Hepatocyte (in vitro differentiated cells): Measurements from ENCODE around the gene ERC2. TPM values are rescaled to one million over a fixed set of nuclear protein-coding genes. Genes with fewer than 3 reads are reported as not detected.

Experiments
- DNase-seq: peaks from one replicate; pipeline ENCODE4 v3.0.0-alpha.2; 2016; ENCODE audit warnings: low spot score
- H2AFZ ChIP-seq: fragments of 200-600 bp; sonication (generic); 2 replicates; pipeline ENCODE4 v1.6.0; 2016; ENCODE audit warnings: antibody characterized with exemption, mild to moderate bottlenecking
- H3K27ac ChIP-seq: fragments of 200-600 bp; sonication (generic); 2 replicates; pipeline ENCODE4 v1.5.1; 2016; ENCODE audit warnings: mild to moderate bottlenecking
- H3K27me3 ChIP-seq: fragments of 200-600 bp; sonication (generic); 2 replicates; pipeline ENCODE4 v1.6.1; 2016
- H3K36me3 ChIP-seq: fragments of 200-600 bp; sonication (generic); replicated peaks from 2 replicates; pipeline ENCODE4 v1.5.1; 2016; ENCODE audit warnings: low read depth; ENCODE audit not compliant: insufficient read depth
- H3K4me1 ChIP-seq: fragments of 200-600 bp; sonication (generic); 2 replicates; pipeline ENCODE4 v1.5.1; 2016; ENCODE audit warnings: mild to moderate bottlenecking, moderate library complexity; ENCODE audit not compliant: insufficient read depth
- H3K4me2 ChIP-seq: fragments of 200-600 bp; sonication (generic); 2 replicates; pipeline ENCODE4 v1.6.0; 2016
- H3K4me3 ChIP-seq: fragments of 200-600 bp; sonication (generic); 2 replicates; pipeline ENCODE4 v1.5.1; 2016; ENCODE audit warnings: mild to moderate bottlenecking
- H3K79me2 ChIP-seq: fragments of 200-600 bp; sonication (generic); 2 replicates; pipeline ENCODE4 v1.6.0; 2017; ENCODE audit warnings: mild to moderate bottlenecking
- H3K9me2 ChIP-seq: fragments of 200-600 bp; sonication (generic); replicated peaks from 2 replicates; pipeline ENCODE4 v1.6.0; 2017; ENCODE audit warnings: mild to moderate bottlenecking; ENCODE audit not compliant: insufficient read depth
- H3K9me3 ChIP-seq: fragments of 200-600 bp; sonication (generic); 2 replicates; pipeline ENCODE4 v1.5.1; 2016; ENCODE audit warnings: low read depth, mild to moderate bottlenecking
- H4K20me1 ChIP-seq: fragments of 200-600 bp; sonication (generic); 2 replicates; pipeline ENCODE4 v1.6.0; 2016; ENCODE audit warnings: mild to moderate bottlenecking; ENCODE audit not compliant: insufficient read depth, poor library complexity, severe bottlenecking
- CTCF ChIP-seq: fragments of 200-600 bp; sonication (generic); IDR thresholded peaks from 2 replicates; pipeline ENCODE4 v1.5.1; 2016; ENCODE audit warnings: antibody characterized with exemption, mild to moderate bottlenecking; ENCODE audit not compliant: poor library complexity
- EZH2 ChIP-seq: fragments of 200-600 bp; sonication (generic); IDR thresholded peaks from 2 replicates; pipeline ENCODE4 v1.6.1; 2016; ENCODE audit warnings: antibody characterized with exemption, mild to moderate bottlenecking, borderline replicate concordance
- EZH2phosphoT487 ChIP-seq: fragments of 200-600 bp; sonication (generic); IDR thresholded peaks from one replicate; pipeline ENCODE4 v1.6.1; 2018; ENCODE audit warnings: antibody characterized with exemption, mild to moderate bottlenecking, low read depth, moderate library complexity; ENCODE audit not compliant: unreplicated experiment, severe bottlenecking
- WGBS: methylation state at CpG from one replicate; pipeline ENCODE4 v1.1.6; 2016; ENCODE audit warnings: low lambda C conversion rate; ENCODE audit errors: missing lambda C conversion rate; 5-methylcytosine and 5-hydroxymethylcytosine counted together
- polyA plus RNA-seq: library from polyadenylated mRNA; unstranded; fragments of >200 nt; fragmentation: Nextera tagmentation; extraction: Ambion mirVana; gene quantifications from 2 replicates; pipeline ENCODE4 v1.2.1, GENCODE V29; 2016
- total RNA-seq: library from RNA; depleted of rRNA; stranded (reverse); fragments of >200 nt; gene quantifications from 2 replicates; pipeline ENCODE4 v1.2.3, GENCODE V29; 2014

Gene ERC2
- total and polyA plus RNA-seq, 2 experiments from 2014 or later, result 1.2 to 5.3 TPM

GRCh38 chr3:56295161-56295560 lies 173.1 kb downstream of the ERC2 start:
- H3K79me2 ChIP-seq, result no peaks in the 10 kb centered on the region
- no peaks in the 10 kb centered on the region for H3K36me3 ChIP-seq
- H2AFZ ChIP-seq, result no peak overlapping the region
- no peak overlapping the region for H3K27ac ChIP-seq
- no peaks in the 10 kb centered on the region for H4K20me1 ChIP-seq
- no peaks in the 10 kb centered on the region for H3K9me3 ChIP-seq
- 60% methylated on average over 2 of the region's 2 CpGs for WGBS
- H3K4me3 ChIP-seq, result no peak overlapping the region
- no peaks in the 10 kb centered on the region for H3K4me1 ChIP-seq
- no peak for TF ChIP-seq EZH2
- no peak for TF ChIP-seq CTCF
- TF ChIP-seq EZH2phosphoT487, result no peak
- no peak for DNase-seq
- H3K27me3 ChIP-seq, result no peaks in the 10 kb centered on the region
- no peak overlapping the region for H3K4me2 ChIP-seq
- H3K9me2 ChIP-seq, result no peaks in the 10 kb centered on the region

GRCh38 chr3:56294286-56294685 lies 174.0 kb downstream of the ERC2 start:
- Histone ChIP-seq H3K9me3 (no peaks in the 10 kb centered on the region), H4K20me1 (no peaks in the 10 kb centered on the region), H3K9me2 (no peaks in the 10 kb centered on the region), H3K27ac (no peak overlapping the region), H3K4me3 (no peak overlapping the region), H2AFZ (no peak overlapping the region), H3K4me2 (no peak overlapping the region), H3K79me2 (no peaks in the 10 kb centered on the region), H3K4me1 (no peaks in the 10 kb centered on the region), H3K27me3 (no peaks in the 10 kb centered on the region), H3K36me3 (no peaks in the 10 kb centered on the region)
- WGBS, result 50% methylated on average over 1 of the region's 1 CpG
- TF ChIP-seq EZH2 (no peak), CTCF (no peak)
- DNase-seq, result no peak

- no peaks in the 10 kb centered on the region for H4K20me1 ChIP-seq
- H3K27ac ChIP-seq, result no peak overlapping the region
- no peak for TF ChIP-seq EZH2
- TF ChIP-seq CTCF, result no peak
- no peak for TF ChIP-seq EZH2phosphoT487
- H2AFZ ChIP-seq, result no peak overlapping the region
- no peak overlapping the region for H3K4me2 ChIP-seq
- H3K79me2 ChIP-seq, result no peaks in the 10 kb centered on the region
- 87% methylated on average over 3 of the region's 3 CpGs for WGBS
- no peak for DNase-seq
- no peak overlapping the region for H3K4me3 ChIP-seq
- no peaks in the 10 kb centered on the region for H3K9me2 ChIP-seq
- no peaks in the 10 kb centered on the region for H3K36me3 ChIP-seq
- no peaks in the 10 kb centered on the region for H3K27me3 ChIP-seq
- no peaks in the 10 kb centered on the region for H3K9me3 ChIP-seq
- no peaks in the 10 kb centered on the region for H3K4me1 ChIP-seq
These were observed 176.3 kb downstream of the ERC2 start for GRCh38 chr3:56291953-56292352.

- no peak for TF ChIP-seq CTCF
- no peak for TF ChIP-seq EZH2
- TF ChIP-seq EZH2phosphoT487, result no peak
- no peaks in the 10 kb centered on the region for H3K9me3 ChIP-seq
- no peak overlapping the region for H3K4me2 ChIP-seq
- DNase-seq, result no peak
- H3K27ac ChIP-seq, result no peak overlapping the region
- H4K20me1 ChIP-seq, result no peaks in the 10 kb centered on the region
- H3K4me3 ChIP-seq, result no peak overlapping the region
- no peak overlapping the region for H2AFZ ChIP-seq
- H3K36me3 ChIP-seq, result no peaks in the 10 kb centered on the region
- H3K79me2 ChIP-seq, result no peaks in the 10 kb centered on the region
- H3K9me2 ChIP-seq, result no peaks in the 10 kb centered on the region
- H3K4me1 ChIP-seq, result no peaks in the 10 kb centered on the region
- no peaks in the 10 kb centered on the region for H3K27me3 ChIP-seq
- WGBS, result 88% methylated on average over 3 of the region's 3 CpGs
These were observed 177.0 kb downstream of the ERC2 start for GRCh38 chr3:56291244-56291680.
